NCI-H187 (cell line): Measurements from ENCODE around the gene DMAC2.
"Not testable (repeated sequence)": the region's sequence is repeated elsewhere in the genome, so short reads cannot be mapped to it uniquely, and the experiment has no call there.

Source experiments
- DNase-seq, 2 experiments: peaks; one replicate each; lab custom pipeline; 2025; lab: John Stamatoyannopoulos, UW

Gene DMAC2

GRCh38 chr19:41439441-41440222 is at the start of gene DMAC2:
TSS of gene DMAC2 (minus strand) at chr19:41439912. CDS start at chr19:41439899, 13 bp downstream.
- DNase-seq: peak; percentile 98 to 99

GRCh38 chr19:41486953-41487352 is 47.2 kb upstream of the DMAC2 start:
- DNase-seq: not testable (repeated sequence)

- DNase-seq: no peak
Observed at GRCh38 chr19:41484822-41485221, 45.1 kb upstream of the DMAC2 start.

- no peak for DNase-seq
Observed at GRCh38 chr19:41480336-41480735, 40.6 kb upstream of the DMAC2 start.

- DNase-seq: no peak
Observed at GRCh38 chr19:41479757-41480191, 40.1 kb upstream of the DMAC2 start.

GRCh38 chr19:41478875-41479756 is 39.4 kb upstream of the DMAC2 start:
- no peak for DNase-seq

GRCh38 chr19:41478171-41478570 is 38.5 kb upstream of the DMAC2 start:
- DNase-seq: no peak

- DNase-seq: no peak
Observed at GRCh38 chr19:41476583-41476982, 36.9 kb upstream of the DMAC2 start.

- DNase-seq: not testable (repeated sequence)
Observed at GRCh38 chr19:41463257-41464256, 23.8 kb upstream of the DMAC2 start.

- DNase-seq: no peak
Observed at GRCh38 chr19:41462497-41462896, 22.8 kb upstream of the DMAC2 start.

- DNase-seq: no peak
Observed at GRCh38 chr19:41457241-41457640, 17.5 kb upstream of the DMAC2 start.

- DNase-seq: no peak
Observed at GRCh38 chr19:41456342-41456918, 16.7 kb upstream of the DMAC2 start.

- no peak for DNase-seq
Observed at GRCh38 chr19:41455936-41456335, 16.2 kb upstream of the DMAC2 start.

GRCh38 chr19:41452584-41453275 is 13.0 kb upstream of the DMAC2 start:
- DNase-seq: no peak

GRCh38 chr19:41449865-41450178 is 10.1 kb upstream of the DMAC2 start:
- no peak for DNase-seq

- peak; percentile 13 to 41 for DNase-seq
Observed at GRCh38 chr19:41449079-41449864, 9.6 kb upstream of the DMAC2 start.

- no peak for DNase-seq
Observed at GRCh38 chr19:41447732-41448332, 8.1 kb upstream of the DMAC2 start.

GRCh38 chr19:41445575-41445974 is 5.9 kb upstream of the DMAC2 start:
- no peak for DNase-seq

- DNase-seq: no peak
Observed at GRCh38 chr19:41443813-41444455, 4.2 kb upstream of the DMAC2 start.
